ENCODE measurements around the gene KRTAP5-2. TPM values are rescaled to one million over a fixed set of nuclear protein-coding genes. Genes with fewer than 3 reads are reported as not detected.
A peak's percentile ranks its signal among the peaks of the same experiment; 100 is the strongest.

KRTAP5-2 gene
- total and polyA plus RNA-seq, 2 of the 4 experiments (the other 2 are of a cell fraction) = not detected

GRCh38 chr11:1560002-1560648 is 38.0 kb downstream of the KRTAP5-2 start:
- peaks cover 16% of the 10 kb centered on the region for H3K36me3 ChIP-seq (ENCODE audit: control insufficient read depth, insufficient read depth, low read length)
- H3K27ac ChIP-seq (ENCODE audit: insufficient read depth, low read length) = no peak overlapping the region
- peak overlapping the region; percentile 61; the same call in 1 of the 2 replicates for H2BK120ac ChIP-seq (ENCODE audit: low read depth, low read length)
- H2AK5ac ChIP-seq (ENCODE audit: low read depth, low read length) = peak overlapping the region; percentile 83; the same call in 1 of the 2 replicates
- ATAC-seq (ENCODE audit: low read depth) (no peak), DNase-seq (no peak)
- H3K56ac ChIP-seq (ENCODE audit: extremely low read depth, insufficient read depth, low read length) = no peak overlapping the region
- POLR2A ChIA-PET (ENCODE audit: unreplicated experiment) = no interaction called here
- H4K5ac ChIP-seq (ENCODE audit: low read depth, low read length) = peak overlapping the region; percentile 30; the same call in 1 of the 2 replicates
- peaks cover 23% of the 10 kb centered on the region for H3K9me1 ChIP-seq (ENCODE audit: insufficient read depth, low read length)
- WGBS, 2 experiments (ENCODE audit: extremely low coverage in 2 of 2, insufficient read length in 1 of 2) = 89% methylated on average over 6 of the region's 15 CpGs; no CpG with 5 or more reads in 1 of the 2 experiments
- H2AFZ ChIP-seq (replicated peaks; ENCODE audit: low read length, poor library complexity) = no peak overlapping the region
- dilution Hi-C loops (cut with HindIII; ENCODE audit: low sequenced_read_pairs, unreplicated experiment) (no loop called here), intact Hi-C loops (cut with micrococcal nuclease) (no loop called here), in situ Hi-C loops (cut with MboI; ENCODE audit: low sequenced_read_pairs) (no loop called here)
- peak overlapping the region in 1 of 2 experiments; percentile 69; a peak in 1 of 4 replicates for H4K8ac ChIP-seq (ENCODE audit: low read depth in 2 of 2, low read length in 2 of 2)
- TF ChIP-seq CEBPB (IDR thresholded peaks at IDR 0.05; ENCODE audit: low read depth, low read length) = no peak
- H2BK15ac ChIP-seq (ENCODE audit: low read depth, low read length) = no peak overlapping the region
- H2AK9ac ChIP-seq (replicated peaks; ENCODE audit: low read depth, low read length, poor library complexity) = peak overlapping the region; percentile 83
- BruUV-seq (replicated peaks) = no TSS peak
- H3K14ac ChIP-seq (replicated peaks; ENCODE audit: low read depth, low read length) = no peak overlapping the region
- H3K27me3 ChIP-seq (ENCODE audit: control insufficient read depth, insufficient read depth, low read length) = no peaks in the 10 kb centered on the region
- H3K18ac ChIP-seq (ENCODE audit: low read depth, low read length) = no peak overlapping the region
- H3K4ac ChIP-seq (ENCODE audit: low read depth, low read length) = peak overlapping the region; percentile 40
- CTCF ChIA-PET = no interaction called here
- peaks cover 4 to 31% of the 10 kb centered on the region in 2 experiments; a peak in 2 of 4 replicates for H3K79me1 ChIP-seq (ENCODE audit: low read depth in 1 of 2, low read length in 2 of 2)
- no peak overlapping the region for H3K23ac ChIP-seq (ENCODE audit: low read depth, low read length)
- H3K4me2 ChIP-seq (ENCODE audit: low read depth, low read length) = no peak overlapping the region
- H3K9ac ChIP-seq (ENCODE audit: low read depth, low read length) = no peak overlapping the region
- peak overlapping the region; percentile 20; the same call in 1 of the 2 replicates for H2BK20ac ChIP-seq (ENCODE audit: low read depth, low read length)
- H4K20me1 ChIP-seq (ENCODE audit: insufficient read depth, low read length) = peaks cover 31% of the 10 kb centered on the region
- H2BK5ac ChIP-seq (ENCODE audit: low read depth, low read length, poor library complexity, severe bottlenecking) = peak overlapping the region; percentile 69
- peak overlapping the region; percentile 79 for H4K91ac ChIP-seq (ENCODE audit: insufficient read depth, low read depth, low read length)
- H3K9me3 ChIP-seq (ENCODE audit: control insufficient read depth, insufficient read depth, low read length) = no peaks in the 10 kb centered on the region
- peaks cover 29% of the 10 kb centered on the region for H3K4me1 ChIP-seq (ENCODE audit: control insufficient read depth, insufficient read depth, low read length)
- H3K4me3 ChIP-seq (ENCODE audit: insufficient read depth, low read depth, low read length) = no peak overlapping the region
